ENCODE results near the gene NLRX1.

DNA sequence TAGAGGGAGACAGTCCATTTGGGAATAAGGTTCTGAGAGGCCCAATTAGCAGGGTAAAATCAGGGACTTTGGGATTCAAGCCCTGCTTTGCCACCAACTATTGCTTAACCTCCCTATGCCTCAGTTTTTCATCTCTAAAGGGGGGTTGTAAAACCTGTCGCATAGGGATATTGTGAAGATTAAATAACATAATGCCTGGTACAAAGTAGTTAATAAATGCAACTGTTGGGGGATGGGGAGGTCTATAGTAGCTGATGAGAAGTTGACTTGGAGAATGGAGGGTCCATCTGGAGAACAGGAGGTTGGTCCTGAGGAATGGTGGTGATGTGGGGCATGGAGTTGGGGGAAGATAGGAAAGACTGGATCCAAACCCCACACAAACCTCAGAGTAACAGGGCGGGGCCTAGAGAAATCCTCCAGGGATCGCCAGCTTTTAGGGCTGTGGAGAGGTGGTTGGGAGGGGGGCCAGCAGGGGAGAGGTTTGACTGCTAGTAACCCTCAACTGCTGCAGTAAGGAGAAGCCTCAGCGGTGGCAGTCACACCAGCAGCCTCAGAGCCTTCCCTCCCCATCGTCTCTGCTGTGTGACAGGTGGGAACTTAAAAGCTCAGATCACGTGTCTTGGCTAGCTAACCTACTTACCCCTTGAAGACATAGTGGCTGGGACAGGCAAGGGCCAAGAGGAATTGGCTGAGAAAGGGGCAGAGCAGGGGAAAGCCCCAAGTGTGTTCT is 20.8 kb upstream of the NLRX1 start:
- no peak for TF ChIP-seq TCF7L2 (IDR thresholded peaks at IDR 0.05; ENCODE audit: borderline replicate concordance, extremely low read depth, insufficient read depth, insufficient read length)
- TF ChIP-seq POLR2A (IDR thresholded peaks at IDR 0.05; ENCODE audit: borderline replicate concordance, extremely low read depth, insufficient read depth, insufficient read length): no peak
- TF ChIP-seq YY1 (IDR thresholded peaks at IDR 0.05; ENCODE audit: extremely low read depth, insufficient replicate concordance, low read depth, low read length): no peak
- TF ChIP-seq CEBPB (IDR thresholded peaks at IDR 0.05; ENCODE audit: low read depth): no peak
- TF ChIP-seq, protein P1, sequence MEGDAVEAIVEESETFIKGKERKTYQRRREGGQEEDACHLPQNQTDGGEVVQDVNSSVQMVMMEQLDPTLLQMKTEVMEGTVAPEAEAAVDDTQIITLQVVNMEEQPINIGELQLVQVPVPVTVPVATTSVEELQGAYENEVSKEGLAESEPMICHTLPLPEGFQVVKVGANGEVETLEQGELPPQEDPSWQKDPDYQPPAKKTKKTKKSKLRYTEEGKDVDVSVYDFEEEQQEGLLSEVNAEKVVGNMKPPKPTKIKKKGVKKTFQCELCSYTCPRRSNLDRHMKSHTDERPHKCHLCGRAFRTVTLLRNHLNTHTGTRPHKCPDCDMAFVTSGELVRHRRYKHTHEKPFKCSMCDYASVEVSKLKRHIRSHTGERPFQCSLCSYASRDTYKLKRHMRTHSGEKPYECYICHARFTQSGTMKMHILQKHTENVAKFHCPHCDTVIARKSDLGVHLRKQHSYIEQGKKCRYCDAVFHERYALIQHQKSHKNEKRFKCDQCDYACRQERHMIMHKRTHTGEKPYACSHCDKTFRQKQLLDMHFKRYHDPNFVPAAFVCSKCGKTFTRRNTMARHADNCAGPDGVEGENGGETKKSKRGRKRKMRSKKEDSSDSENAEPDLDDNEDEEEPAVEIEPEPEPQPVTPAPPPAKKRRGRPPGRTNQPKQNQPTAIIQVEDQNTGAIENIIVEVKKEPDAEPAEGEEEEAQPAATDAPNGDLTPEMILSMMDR (IDR thresholded peaks at IDR 0.05 in 2 of 3, conservative IDR thresholded peaks at IDR 0.05 in 1 of 3; ENCODE audit: borderline replicate concordance in 1 of 3, insufficient read depth in 1 of 3, low read depth in 2 of 3, low read length in 2 of 3): no peak
- TF ChIP-seq CBX3 (IDR thresholded peaks at IDR 0.05; ENCODE audit: low read depth): no peak
- TF ChIP-seq, protein P2, sequence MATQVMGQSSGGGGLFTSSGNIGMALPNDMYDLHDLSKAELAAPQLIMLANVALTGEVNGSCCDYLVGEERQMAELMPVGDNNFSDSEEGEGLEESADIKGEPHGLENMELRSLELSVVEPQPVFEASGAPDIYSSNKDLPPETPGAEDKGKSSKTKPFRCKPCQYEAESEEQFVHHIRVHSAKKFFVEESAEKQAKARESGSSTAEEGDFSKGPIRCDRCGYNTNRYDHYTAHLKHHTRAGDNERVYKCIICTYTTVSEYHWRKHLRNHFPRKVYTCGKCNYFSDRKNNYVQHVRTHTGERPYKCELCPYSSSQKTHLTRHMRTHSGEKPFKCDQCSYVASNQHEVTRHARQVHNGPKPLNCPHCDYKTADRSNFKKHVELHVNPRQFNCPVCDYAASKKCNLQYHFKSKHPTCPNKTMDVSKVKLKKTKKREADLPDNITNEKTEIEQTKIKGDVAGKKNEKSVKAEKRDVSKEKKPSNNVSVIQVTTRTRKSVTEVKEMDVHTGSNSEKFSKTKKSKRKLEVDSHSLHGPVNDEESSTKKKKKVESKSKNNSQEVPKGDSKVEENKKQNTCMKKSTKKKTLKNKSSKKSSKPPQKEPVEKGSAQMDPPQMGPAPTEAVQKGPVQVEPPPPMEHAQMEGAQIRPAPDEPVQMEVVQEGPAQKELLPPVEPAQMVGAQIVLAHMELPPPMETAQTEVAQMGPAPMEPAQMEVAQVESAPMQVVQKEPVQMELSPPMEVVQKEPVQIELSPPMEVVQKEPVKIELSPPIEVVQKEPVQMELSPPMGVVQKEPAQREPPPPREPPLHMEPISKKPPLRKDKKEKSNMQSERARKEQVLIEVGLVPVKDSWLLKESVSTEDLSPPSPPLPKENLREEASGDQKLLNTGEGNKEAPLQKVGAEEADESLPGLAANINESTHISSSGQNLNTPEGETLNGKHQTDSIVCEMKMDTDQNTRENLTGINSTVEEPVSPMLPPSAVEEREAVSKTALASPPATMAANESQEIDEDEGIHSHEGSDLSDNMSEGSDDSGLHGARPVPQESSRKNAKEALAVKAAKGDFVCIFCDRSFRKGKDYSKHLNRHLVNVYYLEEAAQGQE (IDR thresholded peaks at IDR 0.05; ENCODE audit: low read depth): no peak
- no peak for TF ChIP-seq EZH2 (IDR thresholded peaks at IDR 0.05)
- TF ChIP-seq, protein P3, sequence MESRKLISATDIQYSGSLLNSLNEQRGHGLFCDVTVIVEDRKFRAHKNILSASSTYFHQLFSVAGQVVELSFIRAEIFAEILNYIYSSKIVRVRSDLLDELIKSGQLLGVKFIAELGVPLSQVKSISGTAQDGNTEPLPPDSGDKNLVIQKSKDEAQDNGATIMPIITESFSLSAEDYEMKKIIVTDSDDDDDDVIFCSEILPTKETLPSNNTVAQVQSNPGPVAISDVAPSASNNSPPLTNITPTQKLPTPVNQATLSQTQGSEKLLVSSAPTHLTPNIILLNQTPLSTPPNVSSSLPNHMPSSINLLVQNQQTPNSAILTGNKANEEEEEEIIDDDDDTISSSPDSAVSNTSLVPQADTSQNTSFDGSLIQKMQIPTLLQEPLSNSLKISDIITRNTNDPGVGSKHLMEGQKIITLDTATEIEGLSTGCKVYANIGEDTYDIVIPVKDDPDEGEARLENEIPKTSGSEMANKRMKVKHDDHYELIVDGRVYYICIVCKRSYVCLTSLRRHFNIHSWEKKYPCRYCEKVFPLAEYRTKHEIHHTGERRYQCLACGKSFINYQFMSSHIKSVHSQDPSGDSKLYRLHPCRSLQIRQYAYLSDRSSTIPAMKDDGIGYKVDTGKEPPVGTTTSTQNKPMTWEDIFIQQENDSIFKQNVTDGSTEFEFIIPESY (IDR thresholded peaks at IDR 0.05; ENCODE audit: extremely low read depth, insufficient replicate concordance, low read length): no peak
- TF ChIP-seq EGR1 (IDR thresholded peaks at IDR 0.05; ENCODE audit: low read depth): no peak
- no peak for TF ChIP-seq ELF1 (IDR thresholded peaks at IDR 0.05; ENCODE audit: borderline replicate concordance, low read depth)

All from HCT116 (cell line).